HG03196 (cell line): Measurements from ENCODE around the gene LDLRAD4.

Source experiments
- ATAC-seq: cut with Tn5 transposase; IDR thresholded peaks from one replicate; pipeline ENCODE4 v1.9.1; 2021; ENCODE audit not compliant: unreplicated experiment

Gene LDLRAD4

DNA sequence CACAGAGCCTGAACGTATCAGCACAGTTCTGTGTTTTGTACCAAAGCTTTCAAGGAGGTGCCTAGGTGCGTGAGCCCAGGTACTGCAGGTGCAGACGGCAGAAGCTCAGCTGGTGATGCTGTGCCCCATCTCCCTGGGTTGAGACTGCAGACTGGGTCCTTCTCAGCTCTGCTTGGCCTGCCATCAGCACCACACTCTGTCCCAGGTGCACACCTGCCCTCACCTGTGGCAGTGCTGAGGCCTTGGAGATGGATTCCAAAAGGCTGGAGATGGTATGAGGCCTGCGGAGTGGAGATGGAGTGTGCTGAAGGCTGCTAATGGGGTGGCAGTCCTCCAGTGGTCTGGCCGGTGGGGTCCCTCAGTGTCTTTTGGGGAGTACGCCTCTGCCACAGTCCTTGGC is 9.3 kb downstream of the LDLRAD4 start:
- no peak for ATAC-seq

DNA sequence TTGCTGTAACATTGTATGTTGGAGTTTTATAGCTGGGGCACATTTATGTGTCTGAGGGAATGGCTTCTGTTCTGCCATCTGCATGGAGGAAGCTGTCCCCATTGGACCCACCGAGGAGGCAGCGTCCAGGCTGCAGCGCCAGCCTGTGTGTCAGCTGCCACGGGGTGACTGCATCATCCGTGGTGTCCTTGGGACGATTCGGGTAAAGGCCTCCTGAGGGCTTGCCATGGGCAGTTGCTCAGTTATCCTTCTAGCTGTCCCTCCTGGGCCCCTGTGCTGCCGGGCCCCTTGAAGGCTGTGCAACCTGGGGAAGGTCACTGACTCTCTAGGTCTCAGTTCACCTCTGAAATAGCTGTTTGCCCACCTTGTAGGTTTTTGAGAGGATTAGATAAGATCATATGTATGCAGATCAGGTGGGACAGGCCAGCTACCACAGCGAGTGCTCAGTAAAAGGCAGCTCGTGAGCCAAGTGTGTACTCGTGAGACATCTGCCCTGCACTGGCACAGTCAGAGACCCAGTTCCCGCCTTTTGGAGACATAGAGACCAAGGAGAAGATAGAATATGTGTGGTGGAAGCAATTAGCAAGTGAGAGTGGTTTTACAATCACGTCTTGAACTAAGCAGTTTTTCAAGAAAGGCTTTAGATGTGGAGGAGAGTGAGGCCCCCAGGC is 10.6 kb downstream of the LDLRAD4 start:
- no peak for ATAC-seq

- ATAC-seq = no peak
Observed at GRCh38 chr18:13231151-13231550, 12.6 kb downstream of the LDLRAD4 start.

- no peak for ATAC-seq
Observed at GRCh38 chr18:13232086-13232917, 13.7 kb downstream of the LDLRAD4 start.

GRCh38 chr18:13232971-13233786 is 14.6 kb downstream of the LDLRAD4 start:
- ATAC-seq = no peak

GRCh38 chr18:13233787-13234783 is 15.5 kb downstream of the LDLRAD4 start:
- ATAC-seq = no peak

DNA sequence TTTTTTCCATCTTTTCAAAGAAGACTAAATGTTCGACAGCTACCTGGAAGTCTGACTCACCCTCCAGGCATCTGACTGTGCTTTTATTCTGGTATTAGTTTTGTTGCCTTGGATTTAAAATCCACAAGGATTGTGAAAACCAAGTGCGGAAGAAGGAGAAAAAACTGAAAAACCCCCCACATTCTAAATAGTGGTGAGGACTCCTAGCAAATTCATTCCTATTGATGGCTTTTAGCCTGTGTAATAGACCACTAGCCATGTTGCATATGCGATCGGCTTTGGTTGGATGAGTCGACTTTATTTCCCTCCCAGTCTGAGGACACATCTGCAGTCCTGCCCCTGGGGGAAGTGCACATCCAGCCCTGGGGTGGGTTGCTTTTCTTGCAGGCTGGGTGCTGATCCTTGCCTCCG is 16.9 kb downstream of the LDLRAD4 start:
- no peak for ATAC-seq

GRCh38 chr18:13235981-13236380 is 17.4 kb downstream of the LDLRAD4 start:
- ATAC-seq = no peak

DNA sequence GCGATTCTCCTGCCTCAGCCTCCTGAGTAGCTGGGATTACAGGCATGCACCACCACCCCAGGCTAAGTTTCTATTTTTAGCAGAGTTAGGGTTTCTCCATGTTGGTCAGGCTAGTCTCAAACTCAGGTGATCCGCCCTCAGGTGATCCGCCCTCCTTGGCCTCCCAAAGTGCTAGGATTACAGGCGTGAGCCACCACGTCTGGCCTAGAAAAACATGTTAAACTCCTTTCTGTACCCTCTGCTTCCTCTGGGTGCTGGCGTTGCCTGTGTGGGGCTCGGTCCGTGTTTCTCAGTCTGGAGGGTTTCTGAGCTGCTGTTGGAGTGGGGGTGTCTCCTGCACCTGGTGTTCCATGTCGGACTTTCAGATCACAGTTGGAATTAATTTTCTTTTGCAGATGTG is 17.9 kb downstream of the LDLRAD4 start:
- ATAC-seq = no peak

DNA sequence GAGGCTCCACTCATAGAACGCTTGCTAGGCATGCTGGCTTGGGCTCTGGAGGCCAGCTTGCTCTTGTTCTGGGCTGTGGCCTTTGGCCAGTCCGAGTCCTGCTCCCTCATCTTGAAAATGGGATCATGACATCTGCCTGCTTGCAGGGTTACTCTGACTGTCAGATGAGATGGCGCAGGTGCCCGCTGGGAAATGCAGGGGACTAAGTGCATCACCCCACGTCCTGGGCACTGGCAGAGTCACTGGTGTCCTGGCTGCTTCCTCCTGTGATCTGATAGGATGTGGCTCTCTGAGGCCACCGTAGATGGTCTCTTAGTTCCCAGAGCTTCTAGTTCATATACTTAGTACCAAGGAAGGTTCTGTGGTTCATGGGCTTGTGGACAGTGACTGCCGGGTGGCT is 18.5 kb downstream of the LDLRAD4 start:
- no peak for ATAC-seq

GRCh38 chr18:13237641-13238040 is 19.1 kb downstream of the LDLRAD4 start:
- no peak for ATAC-seq

DNA sequence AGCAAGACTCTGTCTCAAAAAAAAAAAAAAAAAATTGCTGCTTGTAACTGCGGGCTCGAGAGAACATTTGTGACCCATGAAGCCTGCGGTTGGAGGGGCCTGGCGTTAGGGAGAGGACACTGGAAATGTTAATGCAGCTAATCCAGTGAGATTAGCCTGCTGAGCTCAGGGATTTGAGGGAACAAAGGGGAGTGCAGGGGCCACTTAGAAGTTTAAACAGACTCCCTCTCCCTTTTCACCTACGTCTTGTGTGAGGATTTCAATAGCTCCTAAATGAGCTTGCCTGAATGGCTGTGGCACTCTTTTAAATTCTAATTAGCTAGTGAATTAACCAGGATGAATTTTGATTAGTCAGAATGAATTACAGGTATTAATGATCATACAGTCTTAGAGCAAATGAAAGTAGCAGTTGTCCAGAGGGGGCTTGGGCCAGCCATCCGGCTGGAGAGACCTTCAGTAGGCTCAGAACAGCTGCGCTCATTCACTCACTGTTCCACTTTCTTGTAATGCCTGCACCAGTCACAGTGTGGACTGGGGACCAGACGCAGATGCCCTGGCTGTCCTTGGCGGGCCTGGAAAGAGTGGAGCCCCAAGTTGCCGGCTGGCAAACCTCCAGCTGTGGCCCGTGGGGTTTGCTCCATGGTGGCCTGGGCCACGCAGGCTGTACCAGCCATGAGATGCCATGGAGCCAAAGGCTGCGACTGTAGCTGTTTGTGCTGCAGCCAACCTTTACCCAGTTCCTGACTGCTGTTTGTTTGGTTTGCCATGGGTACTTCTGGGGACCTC is 20.8 kb downstream of the LDLRAD4 start:
- no peak for ATAC-seq

DNA sequence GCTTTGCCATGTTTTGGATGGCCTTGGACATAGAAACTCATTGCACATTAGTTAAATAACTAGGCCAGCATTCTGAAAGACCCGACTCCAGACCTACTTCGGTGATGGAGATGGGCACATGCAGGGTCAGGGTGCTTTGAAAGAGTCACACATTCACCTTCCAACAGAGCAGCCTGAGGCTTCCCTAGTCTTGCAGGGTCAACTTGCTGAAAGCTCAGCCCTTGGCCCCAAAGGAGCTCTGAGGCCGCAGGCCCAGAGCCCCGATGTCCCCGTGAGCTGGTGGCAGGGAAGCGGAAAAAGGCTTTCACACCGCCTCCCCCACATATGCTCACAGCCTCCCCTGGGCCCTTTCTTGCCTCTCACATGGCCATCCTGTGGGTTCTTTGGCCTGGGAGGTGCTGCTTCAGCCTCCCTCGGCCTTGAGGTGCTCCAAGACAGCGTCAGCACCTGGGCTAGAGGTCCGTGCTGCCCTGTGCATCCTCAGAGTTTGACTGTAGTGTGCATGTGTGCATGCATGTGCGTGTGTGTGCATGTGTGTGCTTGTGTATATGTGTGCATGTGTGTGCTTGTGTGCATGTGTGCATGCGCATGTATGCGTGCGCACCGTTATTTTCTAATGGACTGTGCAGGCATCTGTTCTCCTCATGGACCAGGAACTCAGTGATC is 21.6 kb downstream of the LDLRAD4 start:
- ATAC-seq = no peak

DNA sequence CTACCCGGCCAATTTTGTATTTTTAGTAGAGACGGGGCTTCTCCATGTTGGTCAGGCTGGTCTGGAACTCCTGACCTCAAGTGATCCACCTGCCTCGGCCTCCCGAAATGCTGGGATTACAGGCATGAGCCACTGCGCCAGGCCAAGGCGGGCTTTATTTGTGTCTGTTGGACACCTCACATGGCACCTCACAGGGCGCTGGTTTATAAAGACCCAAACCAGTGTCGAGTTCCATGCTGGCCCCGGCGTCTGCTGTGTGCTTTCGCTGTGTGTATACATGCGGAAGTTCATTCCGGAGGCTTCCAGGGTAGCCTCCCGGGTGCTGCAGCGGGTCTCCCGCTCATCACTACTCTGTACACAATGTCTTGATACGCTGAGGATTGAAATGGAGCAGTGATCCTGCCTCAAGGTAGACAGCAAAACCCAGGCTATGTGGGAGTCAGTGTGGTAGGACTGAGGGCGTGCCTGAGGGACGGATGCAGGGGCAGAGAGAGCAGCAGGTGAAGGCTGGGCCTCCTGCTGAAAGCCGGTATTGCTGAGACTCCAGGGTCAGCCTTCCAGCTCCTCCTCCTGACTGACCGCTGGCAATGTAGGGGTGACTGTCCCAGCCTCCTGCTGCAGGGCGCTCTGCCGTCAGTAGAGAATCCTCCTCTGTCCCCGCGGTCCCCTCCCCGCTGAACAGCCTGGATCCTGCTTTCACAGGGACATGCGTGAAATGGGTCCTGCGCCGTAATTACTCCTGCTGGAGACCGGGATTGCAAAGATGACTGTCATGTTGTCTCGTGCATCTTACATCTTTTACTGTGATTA is 22.7 kb downstream of the LDLRAD4 start:
- no peak for ATAC-seq

GRCh38 chr18:13241893-13242175 is 23.3 kb downstream of the LDLRAD4 start:
- no peak for ATAC-seq

DNA sequence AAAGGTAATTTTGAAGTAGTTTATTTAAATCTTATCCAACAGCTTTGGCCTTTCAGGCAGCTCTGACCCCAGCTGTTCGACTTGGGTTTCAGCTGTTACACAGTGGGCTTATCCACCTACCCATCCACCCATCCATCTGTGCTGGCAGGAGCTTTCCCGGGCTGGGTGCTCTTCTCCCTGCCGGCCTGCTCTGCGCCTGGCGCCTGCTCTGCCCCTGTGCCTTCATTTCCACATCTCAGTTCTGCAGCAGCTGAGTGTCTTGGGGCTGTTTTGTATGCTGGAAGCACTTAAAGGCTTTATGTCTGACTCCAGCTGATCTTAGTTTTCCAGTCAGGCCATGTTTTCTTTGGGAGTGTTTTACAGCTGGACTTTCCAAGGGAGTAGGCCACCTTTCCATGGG is 24.2 kb downstream of the LDLRAD4 start:
- ATAC-seq = no peak

DNA sequence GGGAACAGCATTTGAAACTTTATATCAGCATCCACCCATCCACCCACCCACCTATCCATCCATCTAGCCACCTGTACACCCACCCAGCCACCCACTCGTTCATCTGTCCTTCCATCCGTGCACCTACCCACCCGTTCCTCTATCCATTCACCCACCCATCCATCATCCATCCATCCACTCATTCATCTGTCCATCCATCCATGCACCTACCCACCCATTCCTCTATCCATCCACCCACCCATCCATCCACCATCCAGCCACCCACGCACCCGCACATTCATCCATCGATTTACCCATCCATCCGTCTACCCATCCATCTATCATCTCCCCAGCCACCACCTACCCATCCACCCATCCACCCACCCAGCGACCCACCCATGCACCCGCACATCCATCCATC is 24.8 kb downstream of the LDLRAD4 start:
- ATAC-seq = no peak

- no peak for ATAC-seq
Observed at GRCh38 chr18:13244135-13244534, 25.6 kb downstream of the LDLRAD4 start.
